Thyroid gland (tissue), 4 donors: ENCODE measurements around the gene USH1G. TPM values are rescaled to one million over a fixed set of nuclear protein-coding genes. Genes with fewer than 3 reads are reported as not detected.

ENCODE experiments used
- DNase-seq, 2 donors: peaks; one replicate each; pipeline ENCODE4 v3.0.0-alpha.2; 2019
- H3K27ac ChIP-seq, 3 donors: fragments of 200-600 bp; sonication (generic); 1 replicate in 2 of 3; 2 replicates in 1 of 3; pipeline ENCODE4 v1.5.1; 2016 to 2019; ENCODE audit warnings: mild to moderate bottlenecking in 1 of 3, moderate library complexity in 1 of 3
- H3K27me3 ChIP-seq: fragments of 200-600 bp; sonication (generic); one replicate; pipeline ENCODE4 v1.5.1; 2019
- H3K36me3 ChIP-seq, 2 donors: fragments of 200-600 bp; sonication (generic); one replicate each; pipeline ENCODE4 v1.5.1; 2016 to 2019
- H3K4me1 ChIP-seq, 2 donors: fragments of 200-600 bp; sonication (generic); one replicate each; pipeline ENCODE4 v1.5.1; 2017 to 2019
- H3K4me3 ChIP-seq, 3 donors: fragments of 200-600 bp; sonication (generic); replicated peaks in 1 of 3; 1 replicate in 2 of 3; 2 replicates in 1 of 3; pipeline ENCODE4 v1.5.1; 2016; ENCODE audit warnings: mild to moderate bottlenecking in 1 of 3
- H3K9me3 ChIP-seq: fragments of 200-600 bp; sonication (generic); one replicate; pipeline ENCODE4 v1.5.1; 2017
- POLR2A ChIP-seq, 2 donors: fragments of 450-650 bp; IDR thresholded peaks; one replicate each; pipeline ENCODE4 v1.6.1; 2017; ENCODE audit warnings: antibody characterized with exemption in 2 of 2, mild to moderate bottlenecking in 2 of 2, moderate library complexity in 1 of 2
- WGBS, 2 donors: methylation state at CpG; one replicate each; pipeline ENCODE4 v1.1.5; 2017; 5-methylcytosine and 5-hydroxymethylcytosine counted together
- intact Hi-C: fragments of 100-400 bp; cut with DNase I; formaldehyde crosslinking; loops from one replicate; pipeline ENCODE4 v1.15.1; 2023
- total RNA-seq, 4 donors: library from RNA; depleted of rRNA; stranded (reverse); fragments of >200 nt; gene quantifications; one replicate each; pipeline ENCODE4 v1.2.3, GENCODE V29; 2016
- TF ChIP-seq, protein P1 (sequence below), 6 experiments: fragments of 200-600 bp in 3 of 6; fragments of 450-650 bp in 3 of 6; sonication (generic) in 3 of 6; IDR thresholded peaks; one replicate each; pipeline ENCODE4 v1.5.1; 2016 to 2019; ENCODE audit warnings: antibody characterized with exemption in 6 of 6, mild to moderate bottlenecking in 2 of 6, inconsistent platforms in 1 of 6, moderate library complexity in 1 of 6

USH1G gene
- total RNA-seq, 4 donors from 2014 or later: not detected

- Histone ChIP-seq H3K9me3 (no peaks in the 10 kb centered on the region), H3K4me1 (peaks cover 5 to 10% of the 10 kb centered on the region in 2 donors), H3K36me3 (no peaks in the 10 kb centered on the region), H3K27me3 (peaks cover 17% of the 10 kb centered on the region), H3K4me3 (peak within 1 kb of the TSS in 1 of 3 donors; percentile 5), H3K27ac (no peak within 1 kb of the TSS)
- DNase-seq: no peak
- intact Hi-C loops: no loop called here
- 5 to 8% methylated on average over 16 to 17 of the region's 86 CpGs for WGBS, 2 donors
- TF ChIP-seq POLR2A (IDR thresholded peaks at IDR 0.05): no peak
- TF ChIP-seq, protein P1, sequence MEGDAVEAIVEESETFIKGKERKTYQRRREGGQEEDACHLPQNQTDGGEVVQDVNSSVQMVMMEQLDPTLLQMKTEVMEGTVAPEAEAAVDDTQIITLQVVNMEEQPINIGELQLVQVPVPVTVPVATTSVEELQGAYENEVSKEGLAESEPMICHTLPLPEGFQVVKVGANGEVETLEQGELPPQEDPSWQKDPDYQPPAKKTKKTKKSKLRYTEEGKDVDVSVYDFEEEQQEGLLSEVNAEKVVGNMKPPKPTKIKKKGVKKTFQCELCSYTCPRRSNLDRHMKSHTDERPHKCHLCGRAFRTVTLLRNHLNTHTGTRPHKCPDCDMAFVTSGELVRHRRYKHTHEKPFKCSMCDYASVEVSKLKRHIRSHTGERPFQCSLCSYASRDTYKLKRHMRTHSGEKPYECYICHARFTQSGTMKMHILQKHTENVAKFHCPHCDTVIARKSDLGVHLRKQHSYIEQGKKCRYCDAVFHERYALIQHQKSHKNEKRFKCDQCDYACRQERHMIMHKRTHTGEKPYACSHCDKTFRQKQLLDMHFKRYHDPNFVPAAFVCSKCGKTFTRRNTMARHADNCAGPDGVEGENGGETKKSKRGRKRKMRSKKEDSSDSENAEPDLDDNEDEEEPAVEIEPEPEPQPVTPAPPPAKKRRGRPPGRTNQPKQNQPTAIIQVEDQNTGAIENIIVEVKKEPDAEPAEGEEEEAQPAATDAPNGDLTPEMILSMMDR (IDR thresholded peaks at IDR 0.05): no peak
These were observed 29.8 kb downstream of the USH1G start, which contains the start of gene FADS6 for GRCh38 chr17:74892974-74893911. TSS of gene FADS6 (minus strand) at chr17:74893633. CDS start at chr17:74893595, 38 bp downstream.

DNA sequence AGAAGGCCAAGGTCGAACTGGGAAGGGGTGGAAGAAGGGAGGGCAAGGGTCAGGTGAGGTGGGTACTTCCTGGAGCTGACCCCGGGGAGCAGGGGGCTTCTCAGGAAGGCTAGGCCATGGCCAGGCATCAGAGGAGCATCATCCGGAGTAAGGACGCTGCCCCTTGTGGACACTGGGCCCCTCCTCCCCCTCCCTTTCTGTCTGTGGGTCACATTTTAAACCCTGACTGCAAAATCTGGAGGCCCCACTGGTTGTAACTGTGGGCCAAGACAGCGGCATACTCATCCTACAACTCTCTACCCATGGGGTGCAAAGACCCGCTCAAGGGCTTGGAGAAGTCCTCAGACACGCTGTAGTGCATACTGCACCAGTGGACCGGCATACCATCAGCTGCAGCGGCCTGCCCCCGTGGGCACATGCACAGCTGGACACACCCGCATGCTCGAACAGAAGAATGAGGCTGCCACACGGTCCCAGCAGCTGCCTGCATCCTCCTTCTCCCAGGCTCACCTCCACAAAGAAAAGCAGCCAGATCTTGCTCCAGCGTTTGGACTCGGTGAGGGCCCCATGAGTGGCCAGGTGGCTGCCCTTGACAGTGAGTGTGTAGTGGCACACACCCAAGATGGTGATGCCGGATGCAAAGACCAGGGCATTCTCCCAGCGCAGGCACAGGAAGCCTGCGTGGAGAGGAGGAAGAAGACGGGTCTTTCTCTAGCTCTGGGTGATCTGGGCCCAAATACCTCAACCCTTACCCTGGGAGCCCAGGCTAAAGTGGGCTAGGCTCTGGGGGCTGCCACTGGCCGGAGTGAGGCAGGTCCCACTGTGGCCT, 30.8 kb downstream of the USH1G start:
- intact Hi-C loops: no loop called here
- Histone ChIP-seq H3K9me3 (no peaks in the 10 kb centered on the region), H3K36me3 (no peaks in the 10 kb centered on the region), H3K4me3 (no peak overlapping the region), H3K4me1 (peaks cover 5 to 10% of the 10 kb centered on the region in 2 donors), H3K27ac (no peak overlapping the region), H3K27me3 (peaks cover 17% of the 10 kb centered on the region)
- TF ChIP-seq, protein P1 (IDR thresholded peaks at IDR 0.05): no peak
- no peak for TF ChIP-seq POLR2A (IDR thresholded peaks at IDR 0.05)
- DNase-seq: peak; percentile 48 to 55
- WGBS, 2 donors: 37 to 38% methylated on average over 11 to 15 of the region's 20 CpGs

- Histone ChIP-seq H3K27ac (no peak overlapping the region), H3K36me3 (no peaks in the 10 kb centered on the region), H3K4me1 (peaks cover 5 to 10% of the 10 kb centered on the region in 2 donors), H3K4me3 (no peak overlapping the region), H3K9me3 (no peaks in the 10 kb centered on the region), H3K27me3 (peaks cover 17% of the 10 kb centered on the region)
- 92 to 94% methylated on average over 7 of the region's 7 CpGs for WGBS, 2 donors
- DNase-seq: no peak
- no peak for TF ChIP-seq POLR2A (IDR thresholded peaks at IDR 0.05)
- TF ChIP-seq, protein P1 (IDR thresholded peaks at IDR 0.05): no peak
- intact Hi-C loops: no loop called here
These were observed 32.5 kb downstream of the USH1G start for GRCh38 chr17:74890554-74890953.

GRCh38 chr17:74888469-74888868, 34.6 kb downstream of the USH1G start:
- Histone ChIP-seq H3K4me1 (peaks cover 4 to 7% of the 10 kb centered on the region in 2 donors), H3K36me3 (no peaks in the 10 kb centered on the region), H3K9me3 (no peaks in the 10 kb centered on the region), H3K27me3 (peaks cover 5% of the 10 kb centered on the region), H3K27ac (no peak overlapping the region), H3K4me3 (no peak overlapping the region)
- intact Hi-C loops: no loop called here
- WGBS, 2 donors: 40 to 41% methylated on average over 12 to 13 of the region's 13 CpGs
- TF ChIP-seq POLR2A (IDR thresholded peaks at IDR 0.05): no peak
- TF ChIP-seq, protein P1 (IDR thresholded peaks at IDR 0.05): no peak
- no peak for DNase-seq
